GM12873 (cell line): Measurements from ENCODE around the gene EEFSEC.

ENCODE experiments used
- CTCF ChIP-seq: IDR thresholded peaks from 2 replicates; pipeline ENCODE4 v1.5.1; 2012; ENCODE audit warnings: low read depth, mild to moderate bottlenecking, moderate library complexity, low read length, control low read depth; ENCODE audit not compliant: insufficient read depth; ENCODE audit errors: missing control alignments

Gene EEFSEC

GRCh38 chr3:128231606-128232005 lies 78.3 kb downstream of the EEFSEC start:
- no peak for TF ChIP-seq CTCF

- TF ChIP-seq CTCF: no peak
These were observed 79.3 kb downstream of the EEFSEC start for GRCh38 chr3:128232376-128233178.

- TF ChIP-seq CTCF: no peak
These were observed 82.1 kb downstream of the EEFSEC start for GRCh38 chr3:128235207-128235926.

GRCh38 chr3:128236657-128237056 lies 83.4 kb downstream of the EEFSEC start:
- TF ChIP-seq CTCF: no peak

GRCh38 chr3:128237348-128238183 lies 84.3 kb downstream of the EEFSEC start:
- no peak for TF ChIP-seq CTCF

- TF ChIP-seq CTCF: no peak
These were observed 84.9 kb downstream of the EEFSEC start for GRCh38 chr3:128238184-128238489.

GRCh38 chr3:128239304-128239703 lies 86.0 kb downstream of the EEFSEC start:
- no peak for TF ChIP-seq CTCF
